Osteoblast (primary cell): Measurements from ENCODE around the gene ZFP57. TPM values are rescaled to one million over a fixed set of nuclear protein-coding genes. Genes with fewer than 3 reads are reported as not detected.

Experiments used
- DNase-seq: peaks from one replicate; pipeline ENCODE4 v3.0.0; 2011; ENCODE audit warnings: low spot score, mixed read lengths; ENCODE audit not compliant: insufficient read length; ENCODE audit errors: missing footprints
- H2AFZ ChIP-seq: 2 replicates; pipeline ENCODE4 v1.6.0; 2011; ENCODE audit warnings: mild to moderate bottlenecking, low read length
- H3K27ac ChIP-seq: 2 replicates; pipeline ENCODE4 v1.5.1; 2011; ENCODE audit warnings: mild to moderate bottlenecking, low read depth, low read length, moderate library complexity
- H3K27me3 ChIP-seq: 2 replicates; pipeline ENCODE4 v1.6.0; 2012; ENCODE audit warnings: mild to moderate bottlenecking, control low read depth, inconsistent platforms, low read length, moderate library complexity; ENCODE audit not compliant: insufficient read depth
- H3K36me3 ChIP-seq: 2 replicates; pipeline ENCODE4 v1.5.1; 2011; ENCODE audit warnings: mild to moderate bottlenecking, low read length, control low read depth, moderate library complexity; ENCODE audit not compliant: insufficient read depth
- H3K4me1 ChIP-seq: 2 replicates; pipeline ENCODE4 v1.5.1; 2011; ENCODE audit warnings: mild to moderate bottlenecking, low read length, control low read depth, moderate library complexity; ENCODE audit not compliant: insufficient read depth
- H3K4me2 ChIP-seq: 2 replicates; pipeline ENCODE4 v1.6.0; 2011; ENCODE audit warnings: mild to moderate bottlenecking, low read length; ENCODE audit not compliant: insufficient read depth
- H3K4me3 ChIP-seq: fragments of 200-600 bp; sonication (generic); 3 replicates; pipeline ENCODE4 v1.5.1; 2012; ENCODE audit warnings: mild to moderate bottlenecking, low read length, inconsistent platforms; ENCODE audit not compliant: insufficient read depth
- H3K79me2 ChIP-seq: 2 replicates; pipeline ENCODE4 v1.6.0; 2012; ENCODE audit warnings: mild to moderate bottlenecking, low read length, control low read depth, inconsistent platforms; ENCODE audit not compliant: insufficient read depth
- H3K9me3 ChIP-seq: 2 replicates; pipeline ENCODE4 v1.5.1; 2011; ENCODE audit warnings: low read depth, low read length, control low read depth
- H4K20me1 ChIP-seq: 2 replicates; pipeline ENCODE4 v1.6.0; 2012; ENCODE audit warnings: mild to moderate bottlenecking, low read length, control low read depth; ENCODE audit not compliant: insufficient read depth
- CTCF ChIP-seq: IDR thresholded peaks from 2 replicates; pipeline ENCODE4 v1.5.1; 2011; ENCODE audit warnings: mild to moderate bottlenecking, low read depth, low read length, moderate library complexity; ENCODE audit errors: extremely low read depth
- total RNA-seq: library from RNA; depleted of rRNA; stranded (reverse); fragments of >200 nt; gene quantifications from 2 replicates; pipeline ENCODE4 v1.2.3, GENCODE V29; 2012

ZFP57 gene
- total RNA-seq, 1 donor: 0.36 TPM

- H3K27me3 ChIP-seq: peaks cover 8% of the 10 kb centered on the region
- TF ChIP-seq CTCF: no peak
- no peaks in the 10 kb centered on the region for H3K79me2 ChIP-seq
- no peak overlapping the region for H3K4me2 ChIP-seq
- H3K36me3 ChIP-seq: no peaks in the 10 kb centered on the region
- H3K9me3 ChIP-seq: no peaks in the 10 kb centered on the region
- no peak overlapping the region for H3K27ac ChIP-seq
- no peak overlapping the region for H3K4me3 ChIP-seq
- H4K20me1 ChIP-seq: no peaks in the 10 kb centered on the region
- DNase-seq: no peak
- H3K4me1 ChIP-seq: no peaks in the 10 kb centered on the region
- no peak overlapping the region for H2AFZ ChIP-seq
Observed at GRCh38 chr6:29661071-29661470, 19.9 kb downstream of the ZFP57 start.

- Histone ChIP-seq H3K79me2 (no peaks in the 10 kb centered on the region), H4K20me1 (no peaks in the 10 kb centered on the region), H3K4me1 (no peaks in the 10 kb centered on the region), H2AFZ (no peak within 1 kb of the TSS), H3K9me3 (no peaks in the 10 kb centered on the region), H3K36me3 (no peaks in the 10 kb centered on the region), H3K27ac (no peak within 1 kb of the TSS), H3K27me3 (peaks cover 13% of the 10 kb centered on the region), H3K4me3 (no peak within 1 kb of the TSS), H3K4me2 (no peak within 1 kb of the TSS)
- TF ChIP-seq CTCF: no peak
- no peak for DNase-seq
Observed at GRCh38 chr6:29656798-29657197, 24.2 kb downstream of the ZFP57 start, which contains the start of gene MOG. Gene MOG, plus strand, starts transcription at chr6:29657092. Its CDS starts 118 bp downstream, at chr6:29657210.

GRCh38 chr6:29656157-29656556 lies 24.8 kb downstream of the ZFP57 start:
- no peaks in the 10 kb centered on the region for H3K4me1 ChIP-seq
- H4K20me1 ChIP-seq: no peaks in the 10 kb centered on the region
- H3K27ac ChIP-seq: no peak overlapping the region
- no peak overlapping the region for H2AFZ ChIP-seq
- DNase-seq: no peak
- peaks cover 13% of the 10 kb centered on the region for H3K27me3 ChIP-seq
- H3K4me2 ChIP-seq: no peak overlapping the region
- no peaks in the 10 kb centered on the region for H3K36me3 ChIP-seq
- no peak overlapping the region for H3K4me3 ChIP-seq
- no peaks in the 10 kb centered on the region for H3K79me2 ChIP-seq
- H3K9me3 ChIP-seq: no peaks in the 10 kb centered on the region
- TF ChIP-seq CTCF: no peak

- Histone ChIP-seq H3K36me3 (no peaks in the 10 kb centered on the region), H3K4me2 (no peak overlapping the region), H3K27me3 (peaks cover 13% of the 10 kb centered on the region), H4K20me1 (no peaks in the 10 kb centered on the region), H3K79me2 (no peaks in the 10 kb centered on the region), H3K27ac (no peak overlapping the region), H3K4me1 (no peaks in the 10 kb centered on the region), H2AFZ (no peak overlapping the region), H3K4me3 (no peak overlapping the region), H3K9me3 (no peaks in the 10 kb centered on the region)
- no peak for TF ChIP-seq CTCF
- DNase-seq: no peak
Observed at GRCh38 chr6:29655658-29656057, 25.3 kb downstream of the ZFP57 start.
